H9 (cell line): Measurements from ENCODE around the gene RARS2. TPM values are rescaled to one million over a fixed set of nuclear protein-coding genes. Genes with fewer than 3 reads are reported as not detected.

Experiments
- DNase-seq: peaks from one replicate; pipeline ENCODE4 v3.0.0-alpha.2; 2017
- H2AFZ ChIP-seq: one replicate; pipeline ENCODE4 v1.6.1; 2013; ENCODE audit warnings: mild to moderate bottlenecking, low read length, control low read depth, moderate library complexity
- H2AK5ac ChIP-seq: 2 replicates; pipeline ENCODE4 v1.6.1; 2013; ENCODE audit warnings: low read length, control low read depth, mixed read lengths; ENCODE audit not compliant: insufficient read length
- H2BK120ac ChIP-seq: one replicate; pipeline ENCODE4 v1.6.1; 2013; ENCODE audit warnings: low read depth, mild to moderate bottlenecking, low read length, control low read depth, inconsistent platforms; ENCODE audit not compliant: poor library complexity, severe bottlenecking
- H2BK12ac ChIP-seq: 2 replicates; pipeline ENCODE4 v1.6.1; 2013; ENCODE audit warnings: low read length, control low read depth, mixed read lengths, low read depth; ENCODE audit not compliant: insufficient read length
- H2BK15ac ChIP-seq: 2 replicates; pipeline ENCODE4 v1.6.1; 2013; ENCODE audit warnings: low read depth, low read length, control low read depth
- H2BK20ac ChIP-seq: one replicate; pipeline ENCODE4 v1.6.1; 2013; ENCODE audit warnings: low read depth, mild to moderate bottlenecking, low read length, control low read depth, inconsistent platforms; ENCODE audit not compliant: poor library complexity, severe bottlenecking
- H2BK5ac ChIP-seq: 2 replicates; pipeline ENCODE4 v1.6.1; 2013; ENCODE audit warnings: low read length, control low read depth, mixed read lengths; ENCODE audit not compliant: insufficient read length
- H3K14ac ChIP-seq: 2 replicates; pipeline ENCODE4 v1.6.1; 2013; ENCODE audit warnings: low read length, control low read depth; ENCODE audit not compliant: insufficient read depth
- H3K18ac ChIP-seq: 2 replicates; pipeline ENCODE4 v1.6.1; 2013; ENCODE audit warnings: low read depth, mild to moderate bottlenecking, mixed read lengths, low read length, control low read depth; ENCODE audit not compliant: insufficient read length
- H3K23ac ChIP-seq: 2 replicates; pipeline ENCODE4 v1.6.1; 2013; ENCODE audit warnings: low read length, control low read depth, mixed read lengths, low read depth; ENCODE audit not compliant: insufficient read length
- H3K23me2 ChIP-seq: 2 replicates; pipeline ENCODE4 v1.6.1; 2013; ENCODE audit warnings: low read depth, mild to moderate bottlenecking, mixed read lengths, low read length, control low read depth; ENCODE audit not compliant: insufficient read length, poor library complexity, severe bottlenecking
- H3K27ac ChIP-seq: 2 replicates; pipeline ENCODE4 v1.5.1; 2013; ENCODE audit warnings: low read length, control low read depth, mixed read lengths, low read depth; ENCODE audit not compliant: insufficient read length
- H3K27me3 ChIP-seq: 2 replicates; pipeline ENCODE4 v1.6.1; 2013; ENCODE audit warnings: low read length, control low read depth, inconsistent platforms; ENCODE audit not compliant: insufficient read depth
- H3K4ac ChIP-seq: 2 replicates; pipeline ENCODE4 v1.6.1; 2013; ENCODE audit warnings: low read depth, mild to moderate bottlenecking, control low read depth, inconsistent platforms, low read length, moderate library complexity
- H3K4me1 ChIP-seq: 2 replicates; pipeline ENCODE4 v1.6.1; 2013; ENCODE audit warnings: low read length, control low read depth, inconsistent platforms; ENCODE audit not compliant: insufficient read depth
- H3K4me2 ChIP-seq: 2 replicates; pipeline ENCODE4 v1.6.1; 2013; ENCODE audit warnings: low read length, control low read depth, mixed read lengths; ENCODE audit not compliant: insufficient read length, insufficient read depth
- H3K56ac ChIP-seq: 2 replicates; pipeline ENCODE4 v1.6.1; 2013; ENCODE audit warnings: low read depth, mild to moderate bottlenecking, mixed read lengths, low read length, control low read depth; ENCODE audit not compliant: insufficient read length
- H3K79me1 ChIP-seq: 2 replicates; pipeline ENCODE4 v1.6.1; 2013; ENCODE audit warnings: low read depth, mild to moderate bottlenecking, moderate library complexity, low read length, control low read depth, inconsistent platforms; ENCODE audit not compliant: insufficient read depth, poor library complexity, severe bottlenecking
- H3K79me2 ChIP-seq: 2 replicates; pipeline ENCODE4 v1.6.1; 2013; ENCODE audit warnings: low read length, control low read depth, inconsistent platforms; ENCODE audit not compliant: insufficient read depth
- H3K9ac ChIP-seq: 2 replicates; pipeline ENCODE4 v1.6.1; 2013; ENCODE audit warnings: low read length, control low read depth, mixed read lengths; ENCODE audit not compliant: insufficient read length; ENCODE audit errors: extremely low read depth
- H3K9me3 ChIP-seq: one replicate; pipeline ENCODE4 v1.6.1; 2013; ENCODE audit warnings: low read depth, low read length, inconsistent platforms; ENCODE audit not compliant: control insufficient read depth
- H3T11ph ChIP-seq: one replicate; pipeline ENCODE4 v1.6.1; 2013; ENCODE audit warnings: mild to moderate bottlenecking, low read length, control low read depth, inconsistent platforms
- H4K20me1 ChIP-seq: one replicate; pipeline ENCODE4 v1.6.1; 2013; ENCODE audit not compliant: control insufficient read depth, insufficient read length, insufficient read depth
- H4K5ac ChIP-seq: 2 replicates; pipeline ENCODE4 v1.6.1; 2013; ENCODE audit warnings: low read depth, mild to moderate bottlenecking, mixed read lengths, low read length, control low read depth; ENCODE audit not compliant: insufficient read length
- H4K8ac ChIP-seq: replicated peaks from 2 replicates; pipeline ENCODE4 v1.6.1; 2013; ENCODE audit warnings: low read length, control low read depth, mixed read lengths, low read depth; ENCODE audit not compliant: insufficient read length
- H4K91ac ChIP-seq: 2 replicates; pipeline ENCODE4 v1.6.1; 2013; ENCODE audit warnings: low read depth, mild to moderate bottlenecking, moderate library complexity, mixed read lengths, low read length, control low read depth; ENCODE audit not compliant: insufficient read length
- H3K27ac Mint-ChIP-seq, 3 experiments: 2 replicates in 2 of 3; 3 replicates in 1 of 3; pipeline ENCODE4 v1.8.0; 2020 to 2021; ENCODE audit warnings: mixed read lengths in 3 of 3, mild to moderate bottlenecking in 1 of 3, moderate library complexity in 1 of 3
- H3K27me3 Mint-ChIP-seq: 2 replicates; pipeline ENCODE4 v1.8.0; 2021; ENCODE audit warnings: low read depth, mild to moderate bottlenecking, moderate library complexity, mixed read lengths
- H3K36me3 Mint-ChIP-seq, 3 experiments: 2 replicates in 2 of 3; 3 replicates in 1 of 3; pipeline ENCODE4 v1.8.0; 2020 to 2021; ENCODE audit warnings: low read depth in 3 of 3, mixed read lengths in 3 of 3; ENCODE audit not compliant: insufficient read depth in 1 of 3
- H3K4me1 Mint-ChIP-seq, 2 experiments: 2 replicates each; pipeline ENCODE4 v1.8.0; 2020; ENCODE audit warnings: mixed read lengths in 2 of 2
- H3K4me3 Mint-ChIP-seq, 2 experiments: 2 replicates in 1 of 2; 3 replicates in 1 of 2; pipeline ENCODE4 v1.8.0; 2020 to 2021; ENCODE audit warnings: mild to moderate bottlenecking in 2 of 2, mixed read lengths in 2 of 2, moderate library complexity in 1 of 2
- H3K9me3 Mint-ChIP-seq, 2 experiments: 2 replicates in 1 of 2; 3 replicates in 1 of 2; pipeline ENCODE4 v1.8.0; 2020; ENCODE audit warnings: mild to moderate bottlenecking in 2 of 2, mixed read lengths in 2 of 2, moderate library complexity in 1 of 2
- CTCF ChIP-seq: fragments of 200-600 bp; sonication (generic); conservative IDR thresholded peaks from 3 replicates; pipeline ENCODE4 v1.8.0; 2021; ENCODE audit warnings: antibody characterized with exemption, mild to moderate bottlenecking
- WGBS: extraction: QIAGEN DNeasy Blood & Tissue Kit; methylation state at CpG from one replicate; pipeline ENCODE4 v1.1.7; 2013; ENCODE audit warnings: missing lambda C conversion rate, low lambda C conversion rate, mixed read lengths; ENCODE audit not compliant: insufficient read length; ENCODE audit errors: extremely low coverage; 5-methylcytosine and 5-hydroxymethylcytosine counted together
- total RNA-seq: library from RNA; stranded (reverse); gene quantifications from 2 replicates; pipeline ENCODE4 v1.2.1, GENCODE V29; 2021

The RARS2 gene
- total RNA-seq, 1 experiment from 2014 or later, result 45.1 TPM

- no peak overlapping the region for H2BK15ac ChIP-seq
- H3K4me1 ChIP-seq, result peaks cover 2% of the 10 kb centered on the region; the same call in 1 of the 2 replicates
- H3K79me2 ChIP-seq, result peaks cover 22% of the 10 kb centered on the region
- H3K9ac ChIP-seq, result no peak overlapping the region
- H4K20me1 ChIP-seq, result no peaks in the 10 kb centered on the region
- no peak for DNase-seq
- H2BK12ac ChIP-seq, result no peak overlapping the region
- no peak overlapping the region for H3T11ph ChIP-seq
- H4K91ac ChIP-seq, result no peak overlapping the region
- no peak overlapping the region for H2BK20ac ChIP-seq
- no peak for TF ChIP-seq CTCF
- Mint-ChIP-seq H3K9me3 (no peaks in the 10 kb centered on the region), H3K27me3 (no peaks in the 10 kb centered on the region), H3K4me3 (no peak overlapping the region), H3K4me1 (peaks cover 14 to 29% of the 10 kb centered on the region in 2 experiments), H3K27ac (peak overlapping the region; percentile 31 to 93 (median 39); a peak in 4 of 7 replicates), H3K36me3 (peaks cover 3 to 20% (median 9%) of the 10 kb centered on the region in 3 experiments; a peak in 6 of 7 replicates)
- no peak overlapping the region for H3K18ac ChIP-seq
- H3K9me3 ChIP-seq, result no peaks in the 10 kb centered on the region
- H3K56ac ChIP-seq, result no peak overlapping the region
- peaks cover 4% of the 10 kb centered on the region for H3K79me1 ChIP-seq
- no peak overlapping the region for H3K4ac ChIP-seq
- no peak overlapping the region for H3K23ac ChIP-seq
- no peak overlapping the region for H4K8ac ChIP-seq
- H2AFZ ChIP-seq, result no peak overlapping the region
- no peak overlapping the region for H3K27ac ChIP-seq
- H3K14ac ChIP-seq, result no peak overlapping the region
- H3K23me2 ChIP-seq, result no peaks in the 10 kb centered on the region
- no peak overlapping the region for H4K5ac ChIP-seq
- no peak overlapping the region for H2BK5ac ChIP-seq
- 100% methylated on average over 1 of the region's 5 CpGs for WGBS
- H2AK5ac ChIP-seq, result no peak overlapping the region
- H3K27me3 ChIP-seq, result no peaks in the 10 kb centered on the region
- H2BK120ac ChIP-seq, result no peak overlapping the region
- H3K4me2 ChIP-seq, result no peak overlapping the region
Measured at GRCh38 chr6:87573307-87574024, 16.3 kb downstream of the RARS2 start.
